Neural cell (in vitro differentiated cells): Measurements from ENCODE around the gene FAM163B.

ENCODE experiments used
- EP300 ChIP-seq: fragments of 450-650 bp; conservative IDR thresholded peaks from 2 replicates; pipeline ENCODE4 v1.6.1; 2014; ENCODE audit warnings: antibody characterized with exemption, mild to moderate bottlenecking, moderate library complexity; ENCODE audit not compliant: poor library complexity, severe bottlenecking
- EZH2 ChIP-seq: fragments of 200-600, 300-800 bp; shearing (Covaris generic), sonication (generic); IDR thresholded peaks from 2 replicates; pipeline ENCODE4 v1.6.1; 2014; ENCODE audit warnings: antibody characterized with exemption, low read length, borderline replicate concordance, mild to moderate bottlenecking; ENCODE audit not compliant: insufficient read depth, poor library complexity, severe bottlenecking
- MXI1 ChIP-seq: fragments of 450-650 bp; conservative IDR thresholded peaks from 2 replicates; pipeline ENCODE4 v1.6.1; 2014; ENCODE audit warnings: antibody characterized with exemption, mild to moderate bottlenecking; ENCODE audit not compliant: poor library complexity, severe bottlenecking
- POLR2AphosphoS5 ChIP-seq: IDR thresholded peaks from 2 replicates; pipeline ENCODE4 v1.6.1; 2012
- RAD21 ChIP-seq: fragments of 450-650 bp; conservative IDR thresholded peaks from 2 replicates; pipeline ENCODE4 v1.6.1; 2014; ENCODE audit warnings: antibody characterized with exemption, mild to moderate bottlenecking, moderate library complexity
- REST ChIP-seq: IDR thresholded peaks from 2 replicates; pipeline ENCODE4 v1.6.1; 2012; ENCODE audit warnings: borderline replicate concordance
- SMC3 ChIP-seq: fragments of 450-650 bp; conservative IDR thresholded peaks from 2 replicates; pipeline ENCODE4 v1.6.1; 2014; ENCODE audit warnings: antibody characterized with exemption, mild to moderate bottlenecking, moderate library complexity; ENCODE audit not compliant: poor library complexity
- TF ChIP-seq, protein P1 (sequence below): fragments of 450-650 bp; IDR thresholded peaks from 2 replicates; pipeline ENCODE4 v1.5.1; 2014; ENCODE audit warnings: antibody characterized with exemption, mild to moderate bottlenecking, moderate library complexity; ENCODE audit not compliant: poor library complexity, severe bottlenecking

DNA sequence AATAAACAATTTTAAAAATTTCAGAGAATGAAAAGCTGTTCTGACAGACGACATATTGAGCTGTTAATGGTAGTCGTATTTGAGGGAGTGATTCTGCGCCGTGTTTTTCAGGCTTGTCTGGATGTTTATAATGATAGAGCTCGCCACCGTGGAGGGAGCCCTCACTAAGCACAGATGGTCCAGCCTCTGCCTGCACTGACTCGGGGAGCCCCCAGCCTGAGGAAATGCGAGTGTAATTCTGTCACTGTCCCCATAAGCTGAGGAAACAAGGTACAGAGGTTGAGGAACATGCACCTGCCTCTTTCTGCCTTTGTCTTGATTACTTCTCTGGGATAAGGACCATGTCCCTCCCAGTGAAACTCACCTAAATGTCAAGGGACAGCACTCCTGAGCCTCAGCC is 19.6 kb upstream of the FAM163B start:
- TF ChIP-seq EZH2 = no peak
- TF ChIP-seq MXI1 = no peak
- TF ChIP-seq, protein P1, sequence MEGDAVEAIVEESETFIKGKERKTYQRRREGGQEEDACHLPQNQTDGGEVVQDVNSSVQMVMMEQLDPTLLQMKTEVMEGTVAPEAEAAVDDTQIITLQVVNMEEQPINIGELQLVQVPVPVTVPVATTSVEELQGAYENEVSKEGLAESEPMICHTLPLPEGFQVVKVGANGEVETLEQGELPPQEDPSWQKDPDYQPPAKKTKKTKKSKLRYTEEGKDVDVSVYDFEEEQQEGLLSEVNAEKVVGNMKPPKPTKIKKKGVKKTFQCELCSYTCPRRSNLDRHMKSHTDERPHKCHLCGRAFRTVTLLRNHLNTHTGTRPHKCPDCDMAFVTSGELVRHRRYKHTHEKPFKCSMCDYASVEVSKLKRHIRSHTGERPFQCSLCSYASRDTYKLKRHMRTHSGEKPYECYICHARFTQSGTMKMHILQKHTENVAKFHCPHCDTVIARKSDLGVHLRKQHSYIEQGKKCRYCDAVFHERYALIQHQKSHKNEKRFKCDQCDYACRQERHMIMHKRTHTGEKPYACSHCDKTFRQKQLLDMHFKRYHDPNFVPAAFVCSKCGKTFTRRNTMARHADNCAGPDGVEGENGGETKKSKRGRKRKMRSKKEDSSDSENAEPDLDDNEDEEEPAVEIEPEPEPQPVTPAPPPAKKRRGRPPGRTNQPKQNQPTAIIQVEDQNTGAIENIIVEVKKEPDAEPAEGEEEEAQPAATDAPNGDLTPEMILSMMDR = no peak
- TF ChIP-seq RAD21 = no peak
- TF ChIP-seq REST = no peak
- no peak for TF ChIP-seq POLR2AphosphoS5
- no peak for TF ChIP-seq SMC3
- no peak for TF ChIP-seq EP300
